GM04503 (cell line): ENCODE measurements around the gene TBX1.
"Not testable (repeated sequence)": the region's sequence is repeated elsewhere in the genome, so short reads cannot be mapped to it uniquely, and the experiment has no call there.

Source experiments
- DNase-seq: peaks from one replicate; pipeline ENCODE4 v3.0.0-alpha.2; 2012; ENCODE audit warnings: low read depth

Gene TBX1

GRCh38 chr22:19784384-19785175, 24.0 kb downstream of the TBX1 start:
- DNase-seq, result no peak

GRCh38 chr22:19785461-19786263, 25.1 kb downstream of the TBX1 start:
- DNase-seq, result no peak

GRCh38 chr22:19786264-19786585, 25.6 kb downstream of the TBX1 start:
- no peak for DNase-seq

GRCh38 chr22:19786959-19787848, 26.6 kb downstream of the TBX1 start:
- no peak for DNase-seq

GRCh38 chr22:19787849-19788141, 27.2 kb downstream of the TBX1 start:
- DNase-seq, result no peak

- no peak for DNase-seq
These were observed 28.2 kb downstream of the TBX1 start for GRCh38 chr22:19788661-19789225.

- no peak for DNase-seq
These were observed 28.8 kb downstream of the TBX1 start for GRCh38 chr22:19789406-19789805.

- no peak for DNase-seq
These were observed 29.2 kb downstream of the TBX1 start for GRCh38 chr22:19789828-19790227.

GRCh38 chr22:19791243-19791642, 30.7 kb downstream of the TBX1 start:
- no peak for DNase-seq

- no peak for DNase-seq
These were observed 31.3 kb downstream of the TBX1 start for GRCh38 chr22:19791894-19792293.

GRCh38 chr22:19792383-19792896, 31.9 kb downstream of the TBX1 start:
- not testable (repeated sequence) for DNase-seq

- DNase-seq, result no peak
These were observed 32.6 kb downstream of the TBX1 start for GRCh38 chr22:19793161-19793560.

- DNase-seq, result no peak
These were observed 33.2 kb downstream of the TBX1 start for GRCh38 chr22:19793661-19794310.

GRCh38 chr22:19795617-19796008, 35.0 kb downstream of the TBX1 start:
- DNase-seq, result no peak

- DNase-seq, result no peak
These were observed 35.6 kb downstream of the TBX1 start for GRCh38 chr22:19796160-19796559.

- no peak for DNase-seq
These were observed 36.8 kb downstream of the TBX1 start for GRCh38 chr22:19797086-19798002.

GRCh38 chr22:19798003-19798665, 37.6 kb downstream of the TBX1 start:
- no peak for DNase-seq

- DNase-seq, result no peak
These were observed 38.3 kb downstream of the TBX1 start for GRCh38 chr22:19798891-19799293.

- peak; percentile 88 for DNase-seq
These were observed 39.0 kb downstream of the TBX1 start for GRCh38 chr22:19799322-19800190.
